GM12864 (cell line): ENCODE measurements around the gene DENND1A.

Experiments used
- DNase-seq: peaks from one replicate; pipeline ENCODE4 v3.0.0-alpha.2; 2011; ENCODE audit warnings: low read depth
- H3K4me3 ChIP-seq: 2 replicates; pipeline ENCODE4 v1.5.1; 2011; ENCODE audit warnings: mild to moderate bottlenecking, low read depth, low read length, control low read depth
- CTCF ChIP-seq: IDR thresholded peaks from 2 replicates; pipeline ENCODE4 v1.5.1; 2011; ENCODE audit warnings: low read depth, mild to moderate bottlenecking, moderate library complexity, low read length, control low read depth, inconsistent platforms; ENCODE audit errors: missing control alignments

The DENND1A gene

GRCh38 chr9:123453076-123453667 is 476.8 kb downstream of the DENND1A start:
- H3K4me3 ChIP-seq = no peak overlapping the region
- TF ChIP-seq CTCF = no peak
- DNase-seq = no peak

GRCh38 chr9:123450996-123451395 is 478.9 kb downstream of the DENND1A start:
- no peak for DNase-seq
- no peak for TF ChIP-seq CTCF
- H3K4me3 ChIP-seq = no peak overlapping the region

- DNase-seq = no peak
- TF ChIP-seq CTCF = no peak
- no peak overlapping the region for H3K4me3 ChIP-seq
These were observed 479.7 kb downstream of the DENND1A start for GRCh38 chr9:123450098-123450770.

GRCh38 chr9:123447934-123448646 is 481.8 kb downstream of the DENND1A start:
- no peak for DNase-seq
- no peak overlapping the region for H3K4me3 ChIP-seq
- TF ChIP-seq CTCF = no peak

- DNase-seq = no peak
- H3K4me3 ChIP-seq = no peak overlapping the region
- TF ChIP-seq CTCF = no peak
These were observed 483.8 kb downstream of the DENND1A start for GRCh38 chr9:123445981-123446610.

GRCh38 chr9:123445116-123445515 is 484.8 kb downstream of the DENND1A start:
- DNase-seq = no peak
- no peak for TF ChIP-seq CTCF
- no peak overlapping the region for H3K4me3 ChIP-seq
